HG03457 (cell line): ENCODE data around the gene CRACR2A.

Source experiments
- ATAC-seq: cut with Tn5 transposase; IDR thresholded peaks from one replicate; pipeline ENCODE4 v1.9.1; 2021; ENCODE audit warnings: moderate number of reproducible peaks; ENCODE audit not compliant: unreplicated experiment

CRACR2A gene

DNA sequence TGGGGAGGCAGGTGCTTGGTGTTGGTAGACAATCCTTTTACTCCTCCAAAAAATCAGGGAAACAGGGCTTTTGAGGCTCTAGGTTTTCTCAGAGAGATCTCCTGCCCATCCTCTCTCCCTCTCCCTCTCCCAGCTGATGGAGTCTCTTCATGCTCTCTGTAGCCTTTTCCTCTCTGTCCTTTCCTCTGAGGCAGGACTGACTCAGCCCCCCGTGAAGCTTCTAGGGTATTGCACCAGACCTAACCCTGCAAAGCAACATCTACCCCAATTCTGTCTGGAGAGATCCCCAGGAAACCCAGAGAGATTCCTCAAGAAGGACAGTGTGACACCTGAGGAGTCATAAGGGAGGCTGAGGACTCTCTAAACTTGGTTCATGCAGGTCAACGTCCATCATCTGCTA is 66.4 kb downstream of the CRACR2A start:
- no peak for ATAC-seq

- ATAC-seq = no peak
Observed at GRCh38 chr12:3685830-3686229, 67.1 kb downstream of the CRACR2A start.

GRCh38 chr12:3684449-3685051 is 68.4 kb downstream of the CRACR2A start:
- ATAC-seq = no peak

- no peak for ATAC-seq
Observed at GRCh38 chr12:3683670-3684069, 69.2 kb downstream of the CRACR2A start.

DNA sequence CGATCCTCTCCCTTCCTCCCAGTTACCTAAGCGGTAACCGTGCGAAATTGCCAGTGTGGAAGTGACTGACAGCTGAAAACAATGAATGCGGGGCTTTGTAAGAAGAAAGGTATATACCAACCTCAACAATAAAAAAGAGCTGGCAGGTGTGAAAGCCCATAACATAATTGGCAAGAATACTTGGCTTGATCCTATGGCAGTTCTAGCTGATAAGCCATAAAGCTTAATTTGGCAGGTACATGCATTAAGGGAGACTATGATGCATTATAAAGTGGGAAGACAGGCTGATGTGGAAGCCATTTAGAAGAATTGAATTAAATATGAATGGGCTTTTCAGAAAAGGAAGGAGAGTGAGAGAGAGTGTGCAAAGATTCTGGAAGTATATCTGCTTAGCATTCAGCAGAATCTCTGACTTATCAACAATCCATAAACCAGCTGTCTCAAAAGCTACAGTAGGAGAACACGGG is 71.3 kb downstream of the CRACR2A start:
- ATAC-seq = no peak

DNA sequence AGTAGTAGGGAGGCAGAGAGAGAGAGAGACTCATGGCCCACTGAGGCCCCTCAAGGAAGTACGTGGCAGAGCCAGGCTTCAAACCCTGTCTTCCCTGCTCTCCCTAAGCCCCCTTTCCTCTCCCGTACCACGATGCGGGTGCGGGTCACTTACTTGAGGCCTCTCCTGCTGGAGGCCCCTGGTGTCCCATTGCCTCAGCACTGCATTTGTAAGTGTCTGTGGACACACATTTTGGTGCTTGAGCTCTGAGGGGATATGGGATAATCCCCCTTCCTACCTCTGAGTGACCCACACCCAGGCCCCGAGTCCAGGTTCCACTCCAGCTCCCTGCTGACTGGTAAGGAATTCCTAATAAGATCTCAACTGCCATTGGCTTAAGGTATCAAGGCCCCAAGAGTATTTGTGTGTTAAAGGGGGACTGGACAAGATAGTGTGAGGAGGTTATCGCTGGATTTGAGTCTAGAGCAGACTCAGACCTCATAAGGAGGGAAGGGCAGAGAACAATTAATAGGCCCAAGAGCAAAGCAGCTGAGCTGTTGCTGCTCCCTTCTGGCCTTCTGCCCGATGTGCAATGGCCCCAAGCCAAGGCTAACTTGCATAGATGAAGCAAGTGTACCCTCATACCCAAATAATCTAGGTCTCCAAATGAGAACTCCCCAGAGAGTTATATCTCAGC is 71.9 kb downstream of the CRACR2A start:
- no peak for ATAC-seq

GRCh38 chr12:3679831-3680230 is 73.1 kb downstream of the CRACR2A start:
- ATAC-seq = no peak

DNA sequence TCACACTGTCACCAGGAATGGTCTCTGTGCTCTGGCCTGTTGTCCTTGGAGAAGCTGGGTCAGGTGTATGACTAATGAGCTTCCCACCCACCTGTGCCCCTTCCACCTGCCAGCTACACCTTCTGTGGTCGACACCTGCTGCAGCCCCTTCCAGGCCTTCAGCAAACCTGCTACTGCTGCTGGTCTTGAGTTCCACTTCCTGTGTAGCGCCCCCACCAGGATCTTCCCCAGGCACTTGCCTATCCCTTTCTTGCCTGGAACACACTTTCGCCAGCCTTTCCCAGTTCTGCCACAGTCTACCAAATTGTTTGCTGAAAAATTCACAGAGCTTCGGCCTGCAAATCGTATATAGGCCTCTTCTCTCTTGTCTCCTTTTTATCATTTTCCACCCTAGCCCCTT is 75.3 kb downstream of the CRACR2A start:
- ATAC-seq = no peak

DNA sequence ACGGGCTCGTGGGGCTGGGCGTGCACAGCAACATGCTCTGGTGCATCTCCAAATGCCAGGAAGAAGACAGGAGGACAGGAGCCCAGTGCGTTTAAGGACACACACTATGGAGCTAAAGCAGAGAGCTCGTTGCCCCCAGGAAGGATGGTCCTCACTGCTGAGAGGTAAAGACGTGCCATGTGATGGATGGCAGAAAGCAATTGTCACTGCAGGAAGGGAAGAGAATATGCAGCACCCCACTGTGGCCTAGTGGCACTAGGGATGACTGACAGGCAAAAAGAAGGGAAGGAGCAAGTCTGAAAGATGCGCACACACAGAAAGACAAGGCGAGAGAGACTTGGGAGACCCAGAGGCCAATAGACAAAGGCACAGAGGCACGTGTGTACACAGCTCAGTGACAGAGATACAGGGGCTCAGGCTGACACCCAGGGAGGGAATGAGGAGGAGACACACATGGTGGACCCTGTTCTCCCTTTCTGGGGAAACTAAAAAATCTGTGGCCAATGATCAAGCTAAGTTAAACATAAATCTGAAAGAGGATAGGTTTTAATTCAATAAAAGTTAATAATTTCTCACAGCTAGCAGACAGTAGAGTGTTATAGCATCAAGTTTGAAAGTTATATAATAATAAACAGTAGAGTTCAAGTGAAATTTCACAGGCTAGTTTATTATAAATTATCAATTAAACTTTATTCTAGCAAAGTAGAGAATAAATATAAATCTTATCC is 78.8 kb downstream of the CRACR2A start:
- no peak for ATAC-seq

- ATAC-seq = no peak
Observed at GRCh38 chr12:3672113-3672509, 80.8 kb downstream of the CRACR2A start.

DNA sequence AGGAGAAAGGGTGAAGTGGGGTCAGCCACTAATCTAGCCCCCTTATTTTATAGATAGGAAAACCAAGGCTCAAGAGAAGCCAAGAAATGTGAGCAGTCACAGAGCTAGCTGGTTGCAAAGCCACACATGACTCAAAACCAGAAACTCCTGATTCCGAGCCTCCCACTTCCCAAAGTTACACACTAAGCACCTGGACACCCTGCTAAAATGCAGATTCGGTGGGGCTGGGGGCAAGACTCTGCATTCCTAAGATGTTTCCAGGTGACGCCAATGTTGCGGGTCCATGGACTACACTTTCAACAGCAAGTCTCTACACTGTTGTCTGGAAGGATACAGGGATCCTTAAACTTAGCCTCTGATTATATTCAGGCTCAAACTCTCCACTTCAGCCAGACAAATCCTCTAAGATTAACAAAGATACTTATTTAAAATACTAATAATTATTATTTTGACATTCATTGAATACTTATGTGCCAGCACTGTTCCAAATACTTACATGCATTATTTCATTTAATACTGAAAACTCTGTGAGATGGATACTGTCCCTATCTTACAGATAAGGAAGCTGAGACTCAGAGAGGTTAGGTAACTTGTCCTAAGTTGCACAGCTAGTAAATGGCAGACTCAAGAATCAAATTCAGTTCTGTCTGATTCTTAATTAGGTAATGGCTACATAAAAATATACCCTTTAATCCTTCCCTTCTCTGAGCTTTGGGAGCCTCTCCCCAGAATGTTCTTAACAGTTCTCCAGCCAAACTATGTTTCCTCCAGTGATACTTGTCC is 81.4 kb downstream of the CRACR2A start:
- ATAC-seq = no peak

DNA sequence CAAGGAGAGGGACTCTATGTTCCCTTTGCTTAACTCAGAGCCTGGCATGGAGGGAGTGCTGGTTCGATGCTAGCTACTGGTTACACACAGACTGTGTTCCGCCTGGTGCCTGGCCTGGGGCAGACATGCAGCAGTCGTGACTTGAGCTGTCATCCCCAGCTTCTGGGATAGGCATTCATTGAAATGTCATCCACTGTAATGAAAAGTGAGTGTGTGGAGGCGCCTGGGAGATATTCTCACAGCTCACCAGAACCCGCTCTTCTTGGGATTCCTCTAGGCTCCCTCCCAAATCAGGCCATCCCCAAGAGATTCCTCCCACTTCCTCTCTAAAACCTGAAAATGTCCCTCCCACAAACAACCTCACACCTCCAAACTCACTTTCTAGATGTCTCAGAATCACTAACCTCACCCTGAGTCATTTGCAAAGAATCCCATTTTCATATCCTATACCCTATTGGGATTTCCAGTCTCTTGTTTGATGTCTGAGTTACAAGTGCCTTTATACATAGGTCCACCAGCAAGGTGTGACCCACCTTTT is 82.8 kb downstream of the CRACR2A start:
- ATAC-seq = no peak

DNA sequence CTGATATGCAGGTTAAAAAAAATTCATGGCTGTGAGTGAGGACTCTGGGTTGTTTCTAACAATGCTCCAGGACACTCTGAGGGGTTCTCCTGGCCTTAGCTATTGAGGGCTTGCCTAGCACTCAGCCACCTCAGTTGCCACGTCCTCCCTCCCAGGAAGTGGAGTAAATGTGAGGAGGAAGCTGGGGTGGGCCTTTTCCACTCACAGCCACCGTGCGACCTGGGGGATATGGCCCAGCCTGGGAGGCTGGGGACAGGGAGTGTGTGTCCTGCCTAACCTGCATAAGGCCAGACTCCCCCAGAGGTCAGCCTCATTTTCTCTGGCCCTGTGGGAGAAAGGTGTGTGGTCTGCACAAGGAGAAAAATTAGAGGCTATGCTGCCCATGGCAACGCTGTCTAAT is 83.3 kb downstream of the CRACR2A start:
- ATAC-seq = no peak

- no peak for ATAC-seq
Observed at GRCh38 chr12:3668479-3669165, 84.3 kb downstream of the CRACR2A start.

DNA sequence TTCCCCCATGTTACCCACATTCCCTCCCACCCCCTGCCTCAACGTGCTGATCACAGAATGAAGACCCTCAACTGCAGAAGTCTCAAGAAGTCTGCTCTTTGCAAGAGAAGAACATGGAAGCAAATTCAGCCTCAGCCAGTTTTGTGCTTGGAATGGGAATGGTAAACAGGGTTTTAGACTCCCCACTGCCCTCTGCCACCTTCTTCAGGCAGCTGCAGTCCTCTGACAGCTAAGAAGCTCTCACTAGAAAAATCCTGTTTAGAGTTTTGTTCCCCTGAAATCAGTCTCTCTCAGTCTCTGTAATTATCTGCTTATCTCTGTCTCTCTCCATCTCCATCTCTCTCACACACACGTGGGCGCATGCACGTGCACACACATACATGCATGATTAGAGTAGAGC is 85.4 kb downstream of the CRACR2A start:
- ATAC-seq = no peak

GRCh38 chr12:3666441-3666840 is 86.5 kb downstream of the CRACR2A start:
- ATAC-seq = no peak

DNA sequence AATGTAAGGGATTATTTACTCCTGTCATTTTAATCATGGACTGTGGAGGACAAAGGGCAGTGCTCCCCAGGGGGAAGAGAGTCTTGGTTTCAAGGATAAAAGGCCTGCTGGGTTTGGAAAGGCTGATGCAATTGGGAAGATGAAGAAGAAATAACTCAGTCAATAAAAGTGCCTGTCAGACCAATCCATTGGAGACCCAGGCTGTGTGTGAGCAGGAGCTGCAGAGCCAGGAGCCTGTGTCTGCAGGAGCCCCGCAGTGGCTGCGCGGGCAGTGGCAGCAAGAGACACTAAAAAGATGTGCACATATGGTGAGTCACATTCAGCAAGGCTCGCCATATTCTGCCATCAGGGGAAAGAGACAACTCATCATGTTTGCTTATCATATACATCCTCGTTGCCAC is 90.4 kb downstream of the CRACR2A start:
- no peak for ATAC-seq

- no peak for ATAC-seq
Observed at GRCh38 chr12:3661028-3661427, 91.9 kb downstream of the CRACR2A start.

DNA sequence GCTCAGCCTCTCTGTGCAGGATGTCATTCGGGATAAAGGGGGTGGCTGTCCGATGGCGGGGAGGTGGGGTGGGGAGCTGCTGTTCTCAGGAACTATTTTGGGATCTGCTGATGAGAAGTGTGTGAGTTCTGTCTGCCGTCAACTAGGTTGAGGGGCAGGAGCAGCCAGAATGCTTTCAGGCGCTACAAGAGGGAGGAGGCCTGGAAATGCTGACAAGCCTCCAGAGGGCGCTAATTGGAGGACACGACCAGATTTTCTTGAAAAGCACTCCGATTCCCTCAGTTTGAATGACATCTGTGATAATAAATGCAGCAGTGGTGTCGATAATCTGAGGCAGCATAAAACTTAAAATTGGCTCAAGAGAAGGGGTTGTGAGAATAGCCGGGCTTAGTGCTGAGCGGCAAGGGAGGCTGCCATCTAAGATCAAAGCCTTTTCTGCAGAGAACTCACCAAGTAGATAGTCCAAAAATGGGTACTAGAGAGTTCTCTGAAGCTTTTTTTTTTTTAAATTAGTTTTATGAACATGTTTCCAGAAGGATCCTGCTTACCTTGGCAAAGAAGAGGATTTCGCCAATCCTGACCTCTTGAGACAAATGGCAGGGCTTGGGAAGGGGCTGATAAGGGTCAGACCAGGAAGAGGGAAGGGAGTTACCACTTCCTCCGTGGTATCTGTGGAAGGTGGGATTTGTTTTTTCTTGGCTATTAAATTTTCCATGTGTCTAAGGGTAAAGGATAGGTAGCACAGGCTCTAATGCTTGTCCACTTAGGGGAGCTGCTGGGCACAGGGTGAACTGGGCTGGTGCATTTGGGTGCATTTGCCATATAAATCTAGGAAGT is 94.4 kb downstream of the CRACR2A start:
- ATAC-seq = no peak
